HG03175 (cell line): ENCODE results near the gene ZNF142.

Experiments used
- ATAC-seq: cut with Tn5 transposase; IDR thresholded peaks from one replicate; pipeline ENCODE4 v1.9.1; 2021; ENCODE audit warnings: mild to moderate bottlenecking, moderate library complexity; ENCODE audit not compliant: unreplicated experiment

ZNF142 gene

GRCh38 chr2:218648088-218648786 is 11.2 kb downstream of the ZNF142 start:
- no peak for ATAC-seq

GRCh38 chr2:218645126-218645525 is 14.3 kb downstream of the ZNF142 start:
- ATAC-seq, result no peak

DNA sequence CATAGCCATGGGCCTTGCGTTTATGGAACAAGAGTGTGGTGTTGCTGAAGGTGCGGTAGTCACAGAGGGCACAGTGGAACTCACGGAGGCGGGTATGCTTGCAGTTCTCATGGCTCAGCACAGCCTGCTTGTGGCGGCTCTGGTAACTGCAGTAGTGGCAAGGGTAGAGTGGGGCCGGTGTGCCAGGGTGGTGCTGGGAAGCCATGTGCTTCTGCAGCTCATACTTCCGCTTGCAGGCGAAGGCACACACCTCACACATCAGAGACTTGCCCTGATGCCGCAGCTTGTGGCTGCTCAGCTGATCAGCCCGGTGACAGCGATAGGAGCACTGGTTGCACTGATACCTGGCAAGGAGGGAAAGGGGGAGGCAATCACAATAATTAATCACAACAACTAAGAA is 14.7 kb downstream of the ZNF142 start:
- ATAC-seq, result no peak

GRCh38 chr2:218643751-218644310 is 15.6 kb downstream of the ZNF142 start:
- no peak for ATAC-seq

GRCh38 chr2:218642786-218643185 is 16.6 kb downstream of the ZNF142 start:
- no peak for ATAC-seq

DNA sequence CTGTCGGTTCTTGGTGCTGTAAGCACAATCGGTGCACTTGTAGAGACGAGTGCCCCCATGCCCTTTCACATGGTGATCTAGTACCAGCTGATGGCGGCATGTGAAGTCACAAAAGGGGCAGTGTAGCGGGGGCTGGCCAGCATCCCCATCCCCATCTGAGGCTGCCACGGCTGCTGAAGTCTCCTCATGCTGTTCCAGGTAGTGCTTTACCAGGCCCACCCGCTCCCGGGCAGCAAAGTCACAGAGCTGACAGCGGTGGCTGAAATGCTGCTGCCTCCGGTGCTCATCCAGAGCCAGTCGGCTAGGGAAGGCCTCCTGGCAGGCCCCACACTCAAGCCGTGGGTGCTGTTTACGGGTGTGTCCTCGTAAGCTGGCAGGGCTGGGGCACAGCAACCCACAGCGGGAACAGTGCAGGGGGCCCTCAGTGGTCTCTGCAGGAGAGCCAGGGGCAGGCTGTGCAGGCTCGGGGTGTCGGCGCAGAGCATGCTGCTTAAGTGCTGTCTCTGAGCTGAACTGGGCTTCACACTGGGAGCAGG is 17.2 kb downstream of the ZNF142 start:
- no peak for ATAC-seq

DNA sequence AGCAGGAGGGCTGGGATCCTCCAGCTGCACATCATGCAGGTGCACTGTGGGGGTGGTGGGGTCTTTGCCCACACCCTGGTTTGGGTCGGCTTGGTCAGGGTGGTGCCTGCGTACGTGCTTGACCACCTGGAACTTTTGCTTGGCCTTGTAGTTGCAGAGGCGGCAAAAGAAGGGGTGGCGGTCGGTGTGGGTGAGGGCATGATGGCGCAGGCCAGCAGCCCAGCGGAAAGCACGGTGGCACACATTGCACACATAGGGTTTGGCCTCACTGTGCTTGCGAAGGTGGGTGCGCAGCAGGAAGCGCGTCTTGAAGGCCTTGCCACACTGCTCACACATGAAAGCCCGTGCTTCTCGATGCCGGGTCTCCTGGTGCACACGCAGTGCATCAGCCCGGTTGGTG is 21.1 kb downstream of the ZNF142 start:
- ATAC-seq, result no peak

DNA sequence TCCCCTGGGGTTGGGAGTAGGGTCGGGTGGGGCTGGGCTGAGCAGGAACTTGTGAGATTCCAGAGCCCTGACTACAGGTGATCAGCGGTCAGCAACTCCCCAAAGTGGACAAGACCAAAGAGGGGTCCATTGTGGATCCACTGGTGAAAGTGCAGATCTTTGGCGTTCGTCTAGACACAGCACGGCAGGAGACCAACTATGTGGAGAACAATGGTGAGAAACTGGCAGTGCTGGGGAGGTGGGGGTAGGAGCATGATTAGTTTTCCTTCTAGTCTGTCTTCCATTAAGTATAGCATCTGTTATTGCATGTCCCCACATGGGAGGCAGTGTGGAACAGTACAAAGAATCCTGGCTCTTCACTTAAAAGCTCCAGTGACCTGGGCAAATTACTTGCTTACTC is 23.7 kb downstream of the ZNF142 start:
- no peak for ATAC-seq

- no peak for ATAC-seq
Observed at GRCh38 chr2:218631837-218632236, 27.6 kb downstream of the ZNF142 start.

GRCh38 chr2:218627939-218628338 is 31.5 kb downstream of the ZNF142 start:
- ATAC-seq, result no peak

DNA sequence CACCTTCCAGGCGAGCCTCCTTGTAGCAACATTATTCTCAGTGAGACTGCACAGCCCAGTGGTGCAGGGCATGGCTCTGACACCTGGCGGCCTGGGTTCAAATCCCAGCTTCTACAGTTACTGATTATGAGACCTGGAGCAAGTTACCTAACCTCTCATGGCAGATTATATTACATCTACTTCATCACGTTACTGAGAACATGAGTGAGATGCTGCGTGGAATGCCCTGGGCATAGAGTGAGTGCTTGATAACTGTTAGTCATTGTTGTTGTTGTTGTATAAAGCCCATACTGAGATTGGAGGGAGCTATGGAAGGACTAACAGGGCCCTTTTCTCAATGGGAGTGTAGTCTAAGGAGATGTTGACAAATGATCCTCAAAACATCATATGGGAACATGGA is 33.1 kb downstream of the ZNF142 start:
- ATAC-seq, result no peak

DNA sequence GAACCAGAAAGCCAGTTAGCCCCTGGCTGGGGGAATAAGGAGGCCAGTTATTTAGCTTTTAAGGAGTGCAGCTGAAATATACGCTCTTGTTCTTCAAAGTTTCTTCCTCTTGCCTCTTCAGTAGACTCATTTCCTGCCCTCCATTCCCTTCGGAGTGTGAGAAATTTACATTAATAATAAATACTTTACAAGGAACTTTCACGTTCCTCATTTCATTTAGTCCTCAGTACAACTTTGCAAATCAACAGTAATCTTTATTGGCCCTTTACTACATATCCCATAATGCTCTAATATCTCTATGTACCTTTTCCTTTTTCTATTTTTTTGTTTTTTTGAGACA is 36.1 kb downstream of the ZNF142 start:
- ATAC-seq, result no peak

- ATAC-seq, result no peak
Observed at GRCh38 chr2:218622606-218623365, 36.6 kb downstream of the ZNF142 start.

- no peak for ATAC-seq
Observed at GRCh38 chr2:218621007-218621406, 38.4 kb downstream of the ZNF142 start.

GRCh38 chr2:218618102-218618860 is 41.1 kb downstream of the ZNF142 start:
- no peak for ATAC-seq

- ATAC-seq, result no peak
Observed at GRCh38 chr2:218615868-218616315, 43.5 kb downstream of the ZNF142 start.

- no peak for ATAC-seq
Observed at GRCh38 chr2:218607436-218608115, 51.8 kb downstream of the ZNF142 start, which contains the start of gene PLCD4. Gene PLCD4 (plus strand): TSS chr2:218607899. CDS start chr2:218615740, 7,841 bp downstream.

DNA sequence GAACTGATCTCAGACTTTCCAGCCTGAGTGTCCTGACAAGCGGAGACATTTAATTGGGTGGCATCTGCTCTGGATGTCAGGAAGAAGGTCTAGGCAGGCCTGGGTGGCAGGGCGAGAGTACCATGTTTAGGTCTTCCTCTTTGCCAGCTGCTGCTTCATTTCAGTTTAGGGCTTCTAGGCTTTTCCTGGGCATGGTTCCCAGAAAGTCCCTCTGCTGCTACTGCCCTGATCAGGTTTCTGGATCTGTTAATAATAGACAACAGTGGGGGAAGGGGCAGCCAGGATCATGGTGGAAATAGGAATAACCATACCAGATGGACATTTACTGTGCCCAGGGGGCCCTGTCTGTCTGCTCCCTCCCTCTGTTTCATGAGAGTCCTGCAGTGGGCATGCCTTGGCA is 54.0 kb downstream of the ZNF142 start:
- ATAC-seq, result no peak
